ENCODE results near the gene C1orf185.
"Not testable (repeated sequence)": the region's sequence is repeated elsewhere in the genome, so short reads cannot be mapped to it uniquely, and the experiment has no call there.

- not testable (repeated sequence) for TF ChIP-seq CTCF (conservative IDR thresholded peaks at IDR 0.05; ENCODE audit: low read length); EZH2phosphoT487 (IDR thresholded peaks at IDR 0.05; ENCODE audit: borderline replicate concordance)
These were observed 60.5 kb downstream of the C1orf185 start for GRCh38 chr1:51162560-51162959.
